HEK293 (cell line): ENCODE results near the gene SYNE1.

ENCODE experiments used
- HOXD13 ChIP-seq: sonication (generic); formaldehyde crosslinking; IDR thresholded peaks from 2 replicates; pipeline ENCODE4 v1.8.0; 2022; ENCODE audit warnings: missing genetic modification reagents, borderline replicate concordance
- TCF7L2 ChIP-seq: IDR thresholded peaks from 2 replicates; pipeline ENCODE4 v1.6.1; 2011; ENCODE audit warnings: low read depth, mild to moderate bottlenecking, inconsistent platforms, low read length, moderate library complexity, borderline replicate concordance
- YY1 ChIP-seq: fragments of 450-650 bp; formaldehyde crosslinking; IDR thresholded peaks from 2 replicates; pipeline ENCODE4 v1.5.1; 2018; ENCODE audit warnings: missing biosample characterization, missing genetic modification characterization
- ZNF510 ChIP-seq: fragments of 450-650 bp; formaldehyde crosslinking; IDR thresholded peaks from 2 replicates; pipeline ENCODE4 v1.5.1; 2018; ENCODE audit warnings: mild to moderate bottlenecking, missing genetic modification characterization, missing biosample characterization; ENCODE audit not compliant: insufficient replicate concordance
- ZNF514 ChIP-seq: fragments of 450-650 bp; formaldehyde crosslinking; IDR thresholded peaks from 2 replicates; pipeline ENCODE4 v1.5.1; 2016; ENCODE audit warnings: missing biosample characterization, missing genetic modification characterization
- TF ChIP-seq, protein P1 (sequence below): fragments of 450-650 bp; formaldehyde crosslinking; IDR thresholded peaks from 2 replicates; pipeline ENCODE4 v1.5.1; 2017; ENCODE audit warnings: missing biosample characterization, mild to moderate bottlenecking, missing genetic modification characterization, moderate library complexity
- TF ChIP-seq, protein P2 (sequence below): fragments of 450-650 bp; formaldehyde crosslinking; IDR thresholded peaks from 2 replicates; pipeline ENCODE4 v1.5.1; 2016; ENCODE audit warnings: missing biosample characterization, missing genetic modification characterization
- TF ChIP-seq, protein P3 (sequence below): fragments of 450-650 bp; formaldehyde crosslinking; IDR thresholded peaks from 2 replicates; pipeline ENCODE4 v1.5.1; 2017; ENCODE audit warnings: missing biosample characterization, missing genetic modification characterization

DNA sequence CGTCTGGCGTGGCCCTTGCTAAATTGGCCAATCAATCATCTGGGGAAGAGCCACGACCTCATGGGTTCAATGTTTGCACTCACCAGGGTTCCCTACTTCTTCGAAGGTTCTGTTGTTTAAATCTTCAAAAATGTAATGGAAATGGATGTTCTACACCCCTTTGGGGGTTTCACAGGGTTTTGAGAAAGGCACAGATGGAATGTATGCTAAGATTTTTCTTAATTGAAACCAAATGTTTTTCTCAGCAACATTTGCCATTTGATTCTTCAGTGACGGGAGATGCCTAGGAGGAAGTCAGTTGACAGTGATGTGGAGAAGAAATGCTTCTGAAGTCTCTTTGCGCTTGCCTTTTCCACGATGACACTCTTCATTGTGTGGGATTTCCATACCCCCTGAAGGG, 517.3 kb downstream of the SYNE1 start:
- TF ChIP-seq ZNF514 (tag by site-specific recombination) (no peak), HOXD13 (no peak), YY1 (tag by site-specific recombination) (no peak), ZNF510 (tag by site-specific recombination) (no peak), TCF7L2 (no peak)
- TF ChIP-seq, protein P1, sequence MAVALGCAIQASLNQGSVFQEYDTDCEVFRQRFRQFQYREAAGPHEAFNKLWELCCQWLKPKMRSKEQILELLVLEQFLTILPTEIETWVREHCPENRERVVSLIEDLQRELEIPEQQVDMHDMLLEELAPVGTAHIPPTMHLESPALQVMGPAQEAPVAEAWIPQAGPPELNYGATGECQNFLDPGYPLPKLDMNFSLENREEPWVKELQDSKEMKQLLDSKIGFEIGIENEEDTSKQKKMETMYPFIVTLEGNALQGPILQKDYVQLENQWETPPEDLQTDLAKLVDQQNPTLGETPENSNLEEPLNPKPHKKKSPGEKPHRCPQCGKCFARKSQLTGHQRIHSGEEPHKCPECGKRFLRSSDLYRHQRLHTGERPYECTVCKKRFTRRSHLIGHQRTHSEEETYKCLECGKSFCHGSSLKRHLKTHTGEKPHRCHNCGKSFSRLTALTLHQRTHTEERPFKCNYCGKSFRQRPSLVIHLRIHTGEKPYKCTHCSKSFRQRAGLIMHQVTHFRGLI, result no peak
- TF ChIP-seq, protein P2, sequence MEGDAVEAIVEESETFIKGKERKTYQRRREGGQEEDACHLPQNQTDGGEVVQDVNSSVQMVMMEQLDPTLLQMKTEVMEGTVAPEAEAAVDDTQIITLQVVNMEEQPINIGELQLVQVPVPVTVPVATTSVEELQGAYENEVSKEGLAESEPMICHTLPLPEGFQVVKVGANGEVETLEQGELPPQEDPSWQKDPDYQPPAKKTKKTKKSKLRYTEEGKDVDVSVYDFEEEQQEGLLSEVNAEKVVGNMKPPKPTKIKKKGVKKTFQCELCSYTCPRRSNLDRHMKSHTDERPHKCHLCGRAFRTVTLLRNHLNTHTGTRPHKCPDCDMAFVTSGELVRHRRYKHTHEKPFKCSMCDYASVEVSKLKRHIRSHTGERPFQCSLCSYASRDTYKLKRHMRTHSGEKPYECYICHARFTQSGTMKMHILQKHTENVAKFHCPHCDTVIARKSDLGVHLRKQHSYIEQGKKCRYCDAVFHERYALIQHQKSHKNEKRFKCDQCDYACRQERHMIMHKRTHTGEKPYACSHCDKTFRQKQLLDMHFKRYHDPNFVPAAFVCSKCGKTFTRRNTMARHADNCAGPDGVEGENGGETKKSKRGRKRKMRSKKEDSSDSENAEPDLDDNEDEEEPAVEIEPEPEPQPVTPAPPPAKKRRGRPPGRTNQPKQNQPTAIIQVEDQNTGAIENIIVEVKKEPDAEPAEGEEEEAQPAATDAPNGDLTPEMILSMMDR (tag by site-specific recombination), result no peak
- TF ChIP-seq, protein P3, sequence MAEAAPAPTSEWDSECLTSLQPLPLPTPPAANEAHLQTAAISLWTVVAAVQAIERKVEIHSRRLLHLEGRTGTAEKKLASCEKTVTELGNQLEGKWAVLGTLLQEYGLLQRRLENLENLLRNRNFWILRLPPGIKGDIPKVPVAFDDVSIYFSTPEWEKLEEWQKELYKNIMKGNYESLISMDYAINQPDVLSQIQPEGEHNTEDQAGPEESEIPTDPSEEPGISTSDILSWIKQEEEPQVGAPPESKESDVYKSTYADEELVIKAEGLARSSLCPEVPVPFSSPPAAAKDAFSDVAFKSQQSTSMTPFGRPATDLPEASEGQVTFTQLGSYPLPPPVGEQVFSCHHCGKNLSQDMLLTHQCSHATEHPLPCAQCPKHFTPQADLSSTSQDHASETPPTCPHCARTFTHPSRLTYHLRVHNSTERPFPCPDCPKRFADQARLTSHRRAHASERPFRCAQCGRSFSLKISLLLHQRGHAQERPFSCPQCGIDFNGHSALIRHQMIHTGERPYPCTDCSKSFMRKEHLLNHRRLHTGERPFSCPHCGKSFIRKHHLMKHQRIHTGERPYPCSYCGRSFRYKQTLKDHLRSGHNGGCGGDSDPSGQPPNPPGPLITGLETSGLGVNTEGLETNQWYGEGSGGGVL (tag by site-specific recombination), result no peak
